HUES64 (cell line): ENCODE measurements around the gene PPTC7.
"Not testable (repeated sequence)": the region's sequence is repeated elsewhere in the genome, so short reads cannot be mapped to it uniquely, and the experiment has no call there.

ENCODE experiments used
- H3K27ac ChIP-seq: 2 replicates; pipeline ENCODE4 v1.7.0; 2013; ENCODE audit warnings: low read depth, low read length, inconsistent platforms
- H3K27me3 ChIP-seq: 2 replicates; pipeline ENCODE4 v1.6.1; 2013; ENCODE audit warnings: mild to moderate bottlenecking, low read length; ENCODE audit not compliant: insufficient read depth
- H3K36me3 ChIP-seq: 2 replicates; pipeline ENCODE4 v1.6.1; 2013; ENCODE audit warnings: mild to moderate bottlenecking, low read length; ENCODE audit not compliant: insufficient read depth
- H3K4me1 ChIP-seq: 2 replicates; pipeline ENCODE4 v1.6.1; 2013; ENCODE audit warnings: mild to moderate bottlenecking, low read length, moderate library complexity; ENCODE audit not compliant: insufficient read depth
- H3K4me3 ChIP-seq: 2 replicates; pipeline ENCODE4 v1.5.1; 2013; ENCODE audit warnings: mild to moderate bottlenecking, low read length, moderate library complexity
- H3K9ac ChIP-seq: 2 replicates; pipeline ENCODE4 v1.6.1; 2013; ENCODE audit warnings: mild to moderate bottlenecking, low read depth, low read length
- H3K9me3 ChIP-seq: 2 replicates; pipeline ENCODE4 v1.6.1; 2013; ENCODE audit warnings: low read depth, low read length; ENCODE audit not compliant: insufficient read depth
- WGBS: fragments of 150-250, 120-280 bp; methylation state at CpG from one replicate; pipeline ENCODE4 v1.1.7; 2013; ENCODE audit warnings: missing lambda C conversion rate; 5-methylcytosine and 5-hydroxymethylcytosine counted together

PPTC7 gene

GRCh38 chr12:110602085-110602814 lies 19.1 kb upstream of the PPTC7 start:
- not testable (repeated sequence) for H3K4me1 ChIP-seq, H3K9ac ChIP-seq, H3K36me3 ChIP-seq, H3K4me3 ChIP-seq, H3K27me3 ChIP-seq, H3K9me3 ChIP-seq, H3K27ac ChIP-seq
- WGBS = 73% methylated on average over 14 of the region's 14 CpGs

- Histone ChIP-seq H3K4me1 (no peaks in the 10 kb centered on the region), H3K27me3 (no peaks in the 10 kb centered on the region), H3K4me3 (no peak overlapping the region), H3K36me3 (no peaks in the 10 kb centered on the region), H3K9ac (no peak overlapping the region), H3K27ac (no peak overlapping the region), H3K9me3 (no peaks in the 10 kb centered on the region)
- WGBS = 97% methylated on average over 3 of the region's 4 CpGs
These were observed 17.1 kb upstream of the PPTC7 start for GRCh38 chr12:110600254-110600653.

GRCh38 chr12:110599334-110599733 lies 16.2 kb upstream of the PPTC7 start:
- Histone ChIP-seq H3K9me3 (no peaks in the 10 kb centered on the region), H3K27me3 (no peaks in the 10 kb centered on the region), H3K27ac (no peak overlapping the region), H3K36me3 (no peaks in the 10 kb centered on the region), H3K4me1 (no peaks in the 10 kb centered on the region), H3K4me3 (no peak overlapping the region), H3K9ac (no peak overlapping the region)
- 95% methylated on average over 4 of the region's 4 CpGs for WGBS

DNA sequence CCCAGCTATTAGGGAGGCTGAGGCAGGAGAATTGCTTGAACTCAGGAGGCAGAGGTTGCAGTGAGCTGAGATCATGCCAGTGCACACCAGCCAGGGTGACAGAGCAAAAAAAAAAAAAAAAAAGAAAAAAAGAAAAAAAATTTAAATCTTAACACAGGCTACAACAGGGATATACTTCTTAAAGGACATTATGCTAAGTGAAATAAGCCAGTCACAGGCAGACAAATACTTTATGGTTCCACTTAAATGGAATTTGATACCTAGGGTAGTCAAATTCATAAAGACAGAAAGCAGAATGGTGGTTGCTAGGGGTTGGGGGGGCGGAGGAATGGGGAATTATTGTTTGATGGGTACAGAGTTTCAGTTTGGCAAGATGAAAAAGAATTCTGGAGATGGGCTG lies 14.8 kb upstream of the PPTC7 start:
- 91% methylated on average over 1 of the region's 1 CpG for WGBS
- Histone ChIP-seq H3K9ac (no peak overlapping the region), H3K9me3 (no peaks in the 10 kb centered on the region), H3K4me3 (no peak overlapping the region), H3K36me3 (no peaks in the 10 kb centered on the region), H3K27ac (no peak overlapping the region), H3K4me1 (no peaks in the 10 kb centered on the region), H3K27me3 (no peaks in the 10 kb centered on the region)

DNA sequence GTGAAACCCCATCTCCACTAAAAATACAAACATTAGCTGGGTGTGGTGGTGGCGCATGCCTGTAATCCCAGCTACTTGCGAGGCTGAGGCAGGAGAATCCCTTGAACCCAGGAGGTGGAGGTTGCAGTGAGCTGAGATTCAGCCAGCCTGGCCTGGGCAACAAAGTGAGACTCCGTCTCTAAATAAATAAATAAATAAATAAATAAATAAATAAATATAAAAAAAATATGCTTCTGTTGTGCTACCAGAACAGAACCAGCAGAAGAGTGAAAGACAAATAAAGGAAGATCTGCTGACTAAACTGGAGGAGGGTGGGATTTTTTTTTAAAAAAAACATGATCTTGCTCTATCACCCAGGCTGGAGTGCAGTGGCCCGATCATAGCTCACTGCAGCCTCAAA lies 9.8 kb upstream of the PPTC7 start:
- H3K4me3 ChIP-seq, H3K27me3 ChIP-seq, H3K36me3 ChIP-seq, H3K27ac ChIP-seq, H3K9me3 ChIP-seq, H3K9ac ChIP-seq, H3K4me1 ChIP-seq: not testable (repeated sequence)
- 96% methylated on average over 3 of the region's 4 CpGs for WGBS

- H3K9ac ChIP-seq = no peak overlapping the region
- no peaks in the 10 kb centered on the region for H3K27me3 ChIP-seq
- no peak overlapping the region for H3K4me3 ChIP-seq
- H3K27ac ChIP-seq = no peak overlapping the region
- H3K4me1 ChIP-seq = 0 out of 2 replicates have a peak, but pooled peaks cover 7% of the 10 kb centered on the region
- WGBS = 98% methylated on average over 5 of the region's 5 CpGs
- H3K36me3 ChIP-seq = no peaks in the 10 kb centered on the region
- H3K9me3 ChIP-seq = no peaks in the 10 kb centered on the region
These were observed 9.0 kb upstream of the PPTC7 start for GRCh38 chr12:110592078-110592477.

DNA sequence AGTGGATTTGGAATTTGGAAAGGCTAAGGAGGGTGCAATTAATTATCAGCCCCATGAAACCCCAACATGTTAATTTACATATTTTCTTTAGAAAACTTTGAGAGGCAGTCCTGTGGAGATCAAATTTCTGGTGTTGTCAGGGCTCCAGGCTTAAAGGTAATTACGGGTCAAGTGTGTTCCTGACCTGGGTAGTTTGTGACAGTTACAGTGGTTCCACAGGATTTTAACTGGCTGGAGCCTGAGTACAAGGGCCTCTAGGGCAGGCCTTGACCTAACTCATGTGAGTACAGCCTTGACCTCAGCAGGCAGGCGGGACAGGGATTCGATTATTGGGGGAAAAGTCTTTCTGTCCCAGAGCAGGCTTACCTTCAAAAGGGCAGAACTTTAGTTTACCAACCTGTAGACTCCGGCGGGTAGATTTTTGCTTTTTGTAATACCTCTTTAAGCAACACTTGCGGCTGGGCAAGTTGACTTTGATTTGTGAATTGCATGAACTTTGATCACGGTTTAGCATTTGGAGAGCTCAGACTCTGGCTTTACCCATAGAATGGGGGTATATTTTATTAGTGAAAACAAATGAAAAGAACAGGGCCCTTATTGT lies 8.4 kb upstream of the PPTC7 start:
- H3K27me3 ChIP-seq = no peaks in the 10 kb centered on the region
- WGBS = 90% methylated on average over 7 of the region's 7 CpGs
- H3K4me1 ChIP-seq = 0 out of 2 replicates have a peak, but pooled peaks cover 7% of the 10 kb centered on the region
- H3K9ac ChIP-seq = no peak overlapping the region
- H3K36me3 ChIP-seq = no peaks in the 10 kb centered on the region
- H3K4me3 ChIP-seq = no peak overlapping the region
- no peaks in the 10 kb centered on the region for H3K9me3 ChIP-seq
- H3K27ac ChIP-seq = no peak overlapping the region

- H3K36me3 ChIP-seq = no peaks in the 10 kb centered on the region
- H3K4me1 ChIP-seq = 0 out of 2 replicates have a peak, but pooled peaks cover 7% of the 10 kb centered on the region
- H3K9ac ChIP-seq = no peak overlapping the region
- H3K27me3 ChIP-seq = no peaks in the 10 kb centered on the region
- H3K9me3 ChIP-seq = no peaks in the 10 kb centered on the region
- no peak overlapping the region for H3K27ac ChIP-seq
- no peak overlapping the region for H3K4me3 ChIP-seq
- WGBS = 82% methylated on average over 2 of the region's 3 CpGs
These were observed 7.7 kb upstream of the PPTC7 start for GRCh38 chr12:110590806-110591326.

DNA sequence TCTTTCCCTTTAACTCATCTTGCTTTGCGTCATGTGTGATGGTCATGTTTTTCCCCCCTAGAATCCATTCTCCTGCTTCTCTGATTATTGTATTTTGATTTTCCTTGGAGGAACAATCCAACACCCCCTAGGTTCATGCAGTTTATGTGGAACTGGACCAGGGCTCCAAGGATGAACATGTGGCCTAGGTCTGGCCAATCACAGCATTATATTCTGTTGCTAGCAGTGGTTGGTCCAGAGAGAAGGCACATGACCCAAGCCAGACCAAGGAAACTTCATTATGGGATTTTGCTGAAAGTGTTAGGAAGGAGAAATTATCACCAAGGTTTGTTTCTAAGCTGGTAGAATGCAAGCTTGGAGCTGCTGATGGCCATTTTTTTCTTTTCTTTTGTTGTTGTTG lies 6.9 kb upstream of the PPTC7 start:
- Histone ChIP-seq H3K4me3 (no peak overlapping the region), H3K4me1 (peaks cover 14% of the 10 kb centered on the region), H3K9me3 (no peaks in the 10 kb centered on the region), H3K27me3 (no peaks in the 10 kb centered on the region), H3K9ac (no peak overlapping the region), H3K27ac (no peak overlapping the region), H3K36me3 (no peaks in the 10 kb centered on the region)
- WGBS = 100% methylated on average over 1 of the region's 1 CpG

DNA sequence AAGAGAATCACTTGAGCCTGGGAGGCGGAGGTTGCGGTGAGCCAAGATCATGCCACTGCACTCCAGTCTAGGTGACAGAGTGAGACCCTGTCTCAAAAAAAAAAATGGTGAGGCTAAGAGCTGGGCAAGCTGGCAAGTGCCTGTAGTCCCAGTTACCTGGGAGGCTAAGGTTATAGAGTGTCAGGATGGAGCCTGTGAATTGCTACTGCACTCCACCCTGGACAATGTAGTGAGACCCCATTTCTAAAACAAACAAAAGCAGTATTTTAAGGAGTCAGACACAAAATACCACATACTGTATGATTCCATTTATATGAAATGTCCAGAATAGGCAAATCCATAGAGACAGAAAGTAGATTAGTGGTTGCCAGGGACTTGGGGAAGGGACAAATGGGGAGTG lies 4.0 kb upstream of the PPTC7 start:
- not testable (repeated sequence) for H3K9me3 ChIP-seq, H3K9ac ChIP-seq, H3K27me3 ChIP-seq, H3K27ac ChIP-seq, H3K4me3 ChIP-seq, H3K36me3 ChIP-seq
- H3K4me1 ChIP-seq = peaks cover 23% of the 10 kb centered on the region
- WGBS = 95% methylated on average over 2 of the region's 2 CpGs

GRCh38 chr12:110585231-110585799 lies 2.2 kb upstream of the PPTC7 start:
- H3K9ac ChIP-seq = no peak overlapping the region; the same call in 1 of the 2 replicates
- peaks cover 4% of the 10 kb centered on the region; the same call in 1 of the 2 replicates for H3K27me3 ChIP-seq
- no peaks in the 10 kb centered on the region for H3K36me3 ChIP-seq
- no peak overlapping the region for H3K4me3 ChIP-seq
- H3K9me3 ChIP-seq = no peaks in the 10 kb centered on the region
- no peak overlapping the region for H3K27ac ChIP-seq
- peaks cover 22% of the 10 kb centered on the region for H3K4me1 ChIP-seq
- WGBS = 77% methylated on average over 7 of the region's 7 CpGs
